ENCODE measurements around the gene DCUN1D3.

- TF ChIP-seq CTCF (conservative IDR thresholded peaks at IDR 0.05 in 1 of 2, IDR thresholded peaks at IDR 0.05 in 1 of 2; ENCODE audit: extremely low read depth in 1 of 2, insufficient read depth in 1 of 2, low read depth in 1 of 2, low read length in 2 of 2) (no peak), EZH2 (IDR thresholded peaks at IDR 0.05; ENCODE audit: borderline replicate concordance, low read length) (no peak)
These were observed 60.7 kb downstream of the DCUN1D3 start for GRCh38 chr16:20839504-20839903.

All from mammary epithelial cell (primary cell).